Glutamatergic neuron (in vitro differentiated cells): ENCODE measurements around the gene GRHL1. TPM values are rescaled to one million over a fixed set of nuclear protein-coding genes. Genes with fewer than 3 reads are reported as not detected.

ENCODE experiments used
- DNase-seq: peaks from one replicate; pipeline ENCODE4 v3.0.0; 2022
- H3K27ac Mint-ChIP-seq: one replicate; pipeline ENCODE4 v1.8.0; 2020; ENCODE audit warnings: mild to moderate bottlenecking, mixed read lengths, inconsistent platforms; ENCODE audit not compliant: unreplicated experiment
- H3K27me3 Mint-ChIP-seq: one replicate; pipeline ENCODE4 v1.8.0; 2020; ENCODE audit warnings: mild to moderate bottlenecking, moderate library complexity, mixed read lengths, inconsistent platforms; ENCODE audit not compliant: unreplicated experiment
- H3K36me3 Mint-ChIP-seq: one replicate; pipeline ENCODE4 v1.8.0; 2020; ENCODE audit warnings: mild to moderate bottlenecking, mixed read lengths, inconsistent platforms; ENCODE audit not compliant: unreplicated experiment
- H3K4me1 Mint-ChIP-seq: one replicate; pipeline ENCODE4 v1.8.0; 2020; ENCODE audit warnings: mild to moderate bottlenecking, low read depth, mixed read lengths, inconsistent platforms; ENCODE audit not compliant: unreplicated experiment
- H3K4me3 Mint-ChIP-seq: one replicate; pipeline ENCODE4 v1.8.0; 2020; ENCODE audit warnings: mild to moderate bottlenecking, mixed read lengths, inconsistent platforms; ENCODE audit not compliant: unreplicated experiment
- H3K9me3 Mint-ChIP-seq: one replicate; pipeline ENCODE4 v1.8.0; 2020; ENCODE audit warnings: mild to moderate bottlenecking, moderate library complexity, mixed read lengths, inconsistent platforms; ENCODE audit not compliant: unreplicated experiment
- total RNA-seq: library from RNA; stranded (reverse); fragmentation: NEBNext Ultra II Directional; extraction: Animal tissue kit (Norgen Biotek cat#: 25700); gene quantifications from one replicate; pipeline ENCODE4 v1.2.1, GENCODE V29; 2021; ENCODE audit not compliant: unreplicated experiment
- TF ChIP-seq, protein P1 (sequence below): fragments of 200-600 bp; sonication (generic); IDR thresholded peaks from one replicate; pipeline ENCODE4 v1.5.0; 2021; ENCODE audit not compliant: partially characterized antibody, unreplicated experiment

GRHL1 gene
- total RNA-seq, 1 donor from 2014 or later, result 4.3 TPM

DNA sequence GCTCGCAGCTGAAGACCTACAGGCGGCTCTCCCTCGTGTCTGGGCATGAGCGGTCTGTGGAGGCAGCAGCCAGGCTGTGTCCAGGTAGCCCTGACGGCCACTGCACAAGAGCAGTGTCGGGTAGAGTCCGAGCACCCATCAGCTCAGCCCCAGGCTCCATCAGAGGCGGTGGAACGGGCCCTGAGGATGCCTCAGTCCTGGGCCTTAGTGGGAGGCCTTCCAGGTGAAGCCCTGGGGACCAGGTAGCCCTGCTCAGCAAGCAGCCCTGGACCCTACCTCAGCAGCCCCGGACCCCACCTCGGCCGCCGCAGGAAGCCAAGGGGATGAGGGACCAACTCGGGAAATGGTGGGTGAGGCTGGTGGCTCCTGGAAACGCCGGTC is 70.5 kb downstream of the GRHL1 start:
- no peak for DNase-seq
- H3K36me3 Mint-ChIP-seq, result peaks cover 8% of the 10 kb centered on the region
- H3K4me1 Mint-ChIP-seq, result no peaks in the 10 kb centered on the region
- peaks cover 5% of the 10 kb centered on the region for H3K9me3 Mint-ChIP-seq
- no peak overlapping the region for H3K4me3 Mint-ChIP-seq
- TF ChIP-seq, protein P1, sequence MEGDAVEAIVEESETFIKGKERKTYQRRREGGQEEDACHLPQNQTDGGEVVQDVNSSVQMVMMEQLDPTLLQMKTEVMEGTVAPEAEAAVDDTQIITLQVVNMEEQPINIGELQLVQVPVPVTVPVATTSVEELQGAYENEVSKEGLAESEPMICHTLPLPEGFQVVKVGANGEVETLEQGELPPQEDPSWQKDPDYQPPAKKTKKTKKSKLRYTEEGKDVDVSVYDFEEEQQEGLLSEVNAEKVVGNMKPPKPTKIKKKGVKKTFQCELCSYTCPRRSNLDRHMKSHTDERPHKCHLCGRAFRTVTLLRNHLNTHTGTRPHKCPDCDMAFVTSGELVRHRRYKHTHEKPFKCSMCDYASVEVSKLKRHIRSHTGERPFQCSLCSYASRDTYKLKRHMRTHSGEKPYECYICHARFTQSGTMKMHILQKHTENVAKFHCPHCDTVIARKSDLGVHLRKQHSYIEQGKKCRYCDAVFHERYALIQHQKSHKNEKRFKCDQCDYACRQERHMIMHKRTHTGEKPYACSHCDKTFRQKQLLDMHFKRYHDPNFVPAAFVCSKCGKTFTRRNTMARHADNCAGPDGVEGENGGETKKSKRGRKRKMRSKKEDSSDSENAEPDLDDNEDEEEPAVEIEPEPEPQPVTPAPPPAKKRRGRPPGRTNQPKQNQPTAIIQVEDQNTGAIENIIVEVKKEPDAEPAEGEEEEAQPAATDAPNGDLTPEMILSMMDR, result no peak
- peaks cover 3% of the 10 kb centered on the region for H3K27me3 Mint-ChIP-seq
- no peak overlapping the region for H3K27ac Mint-ChIP-seq

DNA sequence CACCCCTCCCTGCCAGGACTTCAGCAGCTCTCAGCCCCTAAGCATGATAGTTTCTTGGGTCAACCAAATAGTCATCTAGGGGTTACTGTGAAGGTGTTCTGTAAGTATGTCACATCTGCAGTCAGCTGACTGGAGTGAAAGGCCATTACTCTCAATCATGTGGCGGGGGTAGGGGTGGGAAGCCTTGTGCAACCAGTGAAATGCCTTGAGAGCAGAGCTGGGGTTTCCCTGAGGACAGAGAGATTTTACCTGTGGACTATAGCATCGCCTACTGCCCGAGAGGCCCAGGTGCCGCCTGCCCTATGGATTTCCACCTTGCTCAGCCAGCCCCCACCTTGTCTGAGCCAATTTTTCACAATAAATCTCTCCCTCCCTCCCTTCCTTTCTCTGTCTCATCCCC is 71.0 kb downstream of the GRHL1 start:
- no peak overlapping the region for H3K4me3 Mint-ChIP-seq

DNA sequence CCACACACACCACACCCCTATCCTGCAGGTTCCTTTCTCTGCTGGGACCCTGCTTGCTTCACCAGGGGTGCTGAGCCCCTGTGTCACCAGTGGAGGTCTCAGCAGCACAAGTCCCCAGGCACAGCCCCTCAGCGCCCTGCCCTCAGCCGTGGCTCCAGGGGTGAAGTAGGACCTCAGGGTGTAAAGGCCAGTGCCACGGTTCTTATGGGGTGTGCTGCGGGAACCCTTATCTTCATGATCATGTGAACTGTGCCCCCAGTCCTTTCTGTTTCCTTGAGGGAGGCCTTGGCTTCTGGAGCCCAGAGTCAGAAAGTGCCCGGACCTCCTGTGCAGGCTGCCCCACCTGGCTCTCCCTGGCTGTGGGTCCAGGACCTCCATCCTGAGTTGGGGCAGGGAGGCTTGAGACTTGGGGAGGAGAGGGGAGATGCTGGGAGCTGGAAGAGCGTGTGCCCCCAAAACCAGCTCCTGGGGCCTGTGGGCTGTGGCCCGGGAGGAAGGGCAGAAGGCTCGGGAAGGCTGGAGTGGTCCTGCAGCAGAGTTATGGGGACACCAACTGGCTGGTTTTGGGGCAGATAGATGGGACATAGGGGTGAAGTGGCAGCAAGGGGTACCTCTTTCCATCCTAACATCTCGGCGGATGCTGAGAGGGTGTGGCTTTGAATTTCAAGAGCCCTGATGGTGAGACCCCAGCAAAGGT is 71.6 kb downstream of the GRHL1 start:
- peaks cover 2% of the 10 kb centered on the region for H3K9me3 Mint-ChIP-seq
- TF ChIP-seq, protein P1, result no peak
- DNase-seq, result no peak
- H3K27ac Mint-ChIP-seq, result no peak overlapping the region
- H3K4me1 Mint-ChIP-seq, result no peaks in the 10 kb centered on the region
- peaks cover 3% of the 10 kb centered on the region for H3K27me3 Mint-ChIP-seq
- no peak overlapping the region for H3K4me3 Mint-ChIP-seq
- peaks cover 4% of the 10 kb centered on the region for H3K36me3 Mint-ChIP-seq

More for the DNA sequence above, 71.0 kb downstream of the GRHL1 start:
- H3K4me1 Mint-ChIP-seq, result no peaks in the 10 kb centered on the region
- TF ChIP-seq, protein P1, result no peak
- H3K27ac Mint-ChIP-seq, result no peak overlapping the region
- peaks cover 3% of the 10 kb centered on the region for H3K27me3 Mint-ChIP-seq
- H3K36me3 Mint-ChIP-seq, result peaks cover 7% of the 10 kb centered on the region
- DNase-seq, result no peak
- peaks cover 3% of the 10 kb centered on the region for H3K9me3 Mint-ChIP-seq

DNA sequence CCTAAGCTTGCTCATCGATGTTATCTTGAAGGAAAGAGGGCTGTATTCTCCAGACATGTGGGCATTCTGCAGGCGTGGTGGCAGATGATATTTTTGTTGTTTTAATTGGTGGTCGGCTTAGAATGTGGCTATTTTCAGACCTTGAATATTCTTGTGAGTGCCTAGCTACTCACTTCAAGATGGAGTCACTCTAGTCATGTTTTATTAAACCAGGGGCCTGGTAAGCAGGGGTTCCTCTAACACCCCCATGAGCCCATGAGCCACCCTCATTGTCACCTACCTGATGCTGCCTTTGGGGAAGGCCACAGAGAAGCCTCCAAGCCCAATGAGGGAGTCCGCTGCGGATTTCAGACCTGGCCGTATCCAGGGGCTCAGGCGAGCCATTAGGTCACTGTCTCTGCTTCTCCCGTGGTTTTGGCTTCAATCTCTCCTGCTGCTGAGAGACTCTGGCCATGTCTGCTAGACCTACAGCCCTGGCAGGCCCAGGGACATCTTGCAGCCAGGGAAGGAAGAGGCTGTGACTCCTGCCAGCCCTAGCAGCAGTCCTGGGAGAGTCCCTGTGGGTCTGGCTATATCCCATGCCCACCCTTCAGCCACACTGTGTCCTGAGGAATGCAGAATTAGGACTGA is 75.6 kb downstream of the GRHL1 start:
- Mint-ChIP-seq H3K4me3 (no peak overlapping the region), H3K27me3 (peaks cover 3% of the 10 kb centered on the region), H3K27ac (no peak overlapping the region), H3K9me3 (peaks cover 2% of the 10 kb centered on the region), H3K4me1 (peaks cover 4% of the 10 kb centered on the region), H3K36me3 (peaks cover 4% of the 10 kb centered on the region)
- TF ChIP-seq, protein P1, result no peak
- no peak for DNase-seq

DNA sequence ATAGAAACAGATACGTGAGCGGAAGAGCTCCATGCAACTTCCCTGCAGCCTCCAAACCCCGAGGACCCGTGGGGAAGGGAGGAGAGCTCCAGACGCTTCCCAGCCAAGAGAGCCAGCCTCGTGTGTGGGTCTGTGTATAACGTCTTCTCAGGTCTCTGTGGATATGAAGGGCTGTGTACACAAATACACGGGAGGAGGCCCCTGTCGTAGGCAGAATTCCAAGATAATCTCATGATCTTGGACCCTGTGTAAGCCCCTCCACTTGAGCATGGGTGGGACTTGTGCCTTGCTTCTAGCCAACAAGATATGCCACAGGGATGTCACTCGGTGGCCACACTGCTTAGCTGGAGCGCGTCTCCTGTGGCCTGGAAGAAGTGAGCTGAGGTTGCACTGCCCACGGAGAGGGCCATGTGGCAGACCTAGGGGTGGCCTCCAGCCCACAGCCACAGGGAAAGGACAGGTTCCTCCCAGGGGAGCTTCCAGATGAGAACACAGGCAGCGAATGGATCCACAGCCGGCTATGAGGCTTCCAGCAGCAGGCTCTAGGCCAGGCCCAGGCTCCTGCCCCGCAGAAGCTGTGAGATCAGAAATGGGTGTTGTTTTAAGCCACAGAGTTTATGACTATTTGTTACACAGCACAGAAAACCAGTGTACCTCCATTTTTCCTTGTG is 76.3 kb downstream of the GRHL1 start:
- H3K36me3 Mint-ChIP-seq, result peaks cover 4% of the 10 kb centered on the region
- H3K27me3 Mint-ChIP-seq, result peaks cover under 1% of the 10 kb centered on the region
- H3K27ac Mint-ChIP-seq, result no peak overlapping the region
- H3K4me1 Mint-ChIP-seq, result peaks cover 4% of the 10 kb centered on the region
- DNase-seq, result no peak
- H3K9me3 Mint-ChIP-seq, result peaks cover 2% of the 10 kb centered on the region
- H3K4me3 Mint-ChIP-seq, result no peak overlapping the region
- TF ChIP-seq, protein P1, result no peak
